CD4-positive, alpha-beta T cell treated with Interleukin-12 subunit alpha and Interleukin-12 subunit beta, for 1 hour (primary cell): ENCODE results near the gene MPG.

Experiments
- DNase-seq: peaks from one replicate; pipeline ENCODE4 v3.0.0-alpha.2; 2020

The MPG gene

GRCh38 chr16:83781-84615 lies 6.0 kb downstream of the MPG start:
- no peak for DNase-seq

DNA sequence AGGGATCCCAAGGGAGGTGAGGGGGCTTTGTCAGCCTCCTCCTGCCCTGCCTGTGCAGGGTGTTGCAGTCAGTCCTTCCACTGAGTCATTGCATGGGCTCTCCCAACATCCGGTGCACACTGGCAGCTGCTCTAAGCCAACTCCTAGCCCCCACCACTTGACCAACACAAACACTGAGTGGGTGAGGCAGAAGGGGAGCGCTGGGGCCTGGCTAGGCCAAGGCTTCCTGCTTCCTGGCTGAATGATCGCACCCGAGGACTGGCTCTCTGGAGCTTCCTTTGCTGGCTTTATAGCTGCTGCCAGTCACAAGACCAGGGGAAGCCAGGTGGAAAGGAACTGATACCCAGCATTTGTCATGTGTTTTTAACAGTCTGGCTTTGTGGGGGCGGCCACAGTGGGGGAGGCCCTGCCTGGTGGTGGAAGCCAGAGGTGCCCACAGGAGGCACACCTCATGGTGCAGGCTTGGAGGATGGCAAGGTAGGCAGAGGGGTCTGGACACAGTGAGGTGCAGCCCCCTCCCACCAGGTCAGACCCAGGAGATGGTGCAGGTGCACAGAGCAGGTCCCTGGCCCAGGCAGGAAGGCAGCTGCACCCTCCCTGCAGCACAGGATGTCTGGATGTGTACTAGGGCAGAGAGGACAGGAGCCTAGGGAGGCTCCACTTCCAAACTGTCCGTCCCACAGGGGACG lies 6.8 kb downstream of the MPG start:
- DNase-seq, result peak; percentile 16

- no peak for DNase-seq
Observed at GRCh38 chr16:85407-85782, 7.4 kb downstream of the MPG start.

DNA sequence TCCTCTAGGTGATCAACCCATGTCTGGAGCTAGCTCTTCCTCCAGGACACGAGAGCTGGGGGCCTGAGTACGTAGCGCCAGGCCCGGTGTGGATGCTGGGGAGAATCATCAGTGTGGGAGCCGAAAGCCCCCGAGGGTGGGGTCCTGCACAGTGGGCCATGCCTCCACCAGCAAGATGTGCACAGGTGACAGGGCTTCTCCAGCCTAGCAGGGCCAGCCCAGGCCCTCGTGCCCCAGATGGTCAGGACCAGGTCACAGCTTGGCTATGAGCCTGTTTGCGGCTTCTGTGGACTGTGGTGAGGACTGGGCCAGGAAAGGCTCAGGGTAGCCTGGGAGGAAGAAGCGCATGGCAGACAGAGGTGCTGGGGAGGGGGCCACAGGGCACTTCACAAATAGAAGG lies 7.8 kb downstream of the MPG start:
- no peak for DNase-seq

DNA sequence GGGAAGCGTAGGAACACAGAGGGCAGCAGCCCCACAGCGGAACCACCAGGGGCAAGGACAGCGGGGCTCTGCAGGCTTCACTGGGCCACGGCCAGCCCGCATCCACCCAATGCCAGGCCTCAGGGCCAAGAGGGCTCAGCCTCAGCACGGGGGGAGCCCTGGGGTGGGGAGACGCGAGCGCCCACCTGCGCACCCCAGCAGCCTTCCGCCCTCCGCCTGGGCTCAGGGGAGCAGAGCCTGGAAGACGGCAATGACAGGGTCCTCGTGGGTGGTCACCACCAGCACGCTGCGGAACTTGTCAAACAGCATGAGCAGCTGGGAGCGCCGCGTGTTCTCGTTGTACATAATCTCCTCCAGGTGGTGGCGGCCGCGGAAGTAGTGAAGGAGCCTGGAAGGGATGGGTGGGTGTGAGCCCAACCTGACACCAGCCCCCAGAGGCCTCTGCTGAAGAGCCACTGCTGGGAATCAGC lies 8.5 kb downstream of the MPG start:
- DNase-seq, result no peak

GRCh38 chr16:88613-89012 lies 10.6 kb downstream of the MPG start:
- no peak for DNase-seq

DNA sequence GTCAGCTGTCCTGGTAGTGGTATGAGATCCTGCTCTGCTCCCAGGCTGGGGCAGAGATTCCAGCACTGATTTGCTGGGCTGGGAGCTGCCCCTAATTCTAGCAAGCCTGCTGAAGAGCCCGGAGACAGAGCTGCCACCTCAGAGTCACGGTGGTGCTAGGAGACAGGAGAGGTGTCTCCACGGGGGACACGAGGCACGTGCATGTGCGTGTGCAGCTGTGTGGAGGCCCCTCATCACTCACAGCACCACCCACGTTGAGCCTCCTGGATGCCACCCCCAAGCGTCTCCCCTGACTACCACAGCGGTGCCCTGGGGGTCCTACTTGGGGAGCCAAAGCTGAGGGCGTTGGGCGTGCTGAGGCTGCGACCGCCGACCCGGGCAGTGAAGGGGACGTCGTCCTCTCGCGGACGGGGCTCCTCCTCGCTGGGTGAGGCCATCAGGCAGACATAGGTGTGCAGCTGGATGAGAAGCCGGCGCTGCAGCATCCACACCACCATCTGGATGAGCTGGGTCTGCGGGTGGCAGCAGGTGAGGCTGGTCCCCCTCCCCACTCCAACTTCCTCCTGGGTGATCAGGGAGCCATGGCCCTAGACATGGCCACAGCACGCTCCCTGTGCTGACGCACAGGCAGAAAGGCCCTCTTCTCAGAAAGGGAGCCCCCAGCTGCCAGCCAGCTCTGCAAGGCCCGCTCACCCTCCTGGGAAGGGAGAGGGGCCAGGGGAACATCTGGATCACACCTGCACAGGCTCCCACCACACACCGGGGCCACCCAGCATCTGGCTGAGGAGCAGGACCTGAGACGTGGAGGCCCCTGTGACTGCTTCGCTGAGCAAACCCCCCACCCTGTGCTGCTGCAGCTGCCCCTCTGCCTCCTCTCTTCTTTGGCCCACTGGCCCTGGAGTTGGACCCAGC lies 11.6 kb downstream of the MPG start:
- DNase-seq, result no peak

DNA sequence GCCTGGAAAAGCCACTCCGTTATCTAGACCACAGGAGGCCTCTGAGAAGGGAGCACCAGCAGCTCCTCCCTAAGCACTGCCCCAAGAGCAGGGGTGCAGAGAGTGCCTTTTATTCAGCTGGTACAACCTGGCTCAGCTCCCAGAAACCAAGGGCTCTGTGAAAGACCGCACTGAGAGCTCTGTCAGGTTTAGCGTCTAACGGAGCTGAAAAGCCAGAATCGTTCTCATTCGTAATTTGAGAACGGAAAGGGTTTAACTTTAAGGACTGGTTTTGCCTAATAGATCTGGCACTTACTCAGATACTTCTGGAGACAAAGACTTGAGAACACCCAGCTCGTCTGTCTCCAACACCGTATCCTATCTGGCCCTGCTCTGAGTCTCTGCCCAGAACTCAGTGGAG lies 13.5 kb downstream of the MPG start:
- no peak for DNase-seq

DNA sequence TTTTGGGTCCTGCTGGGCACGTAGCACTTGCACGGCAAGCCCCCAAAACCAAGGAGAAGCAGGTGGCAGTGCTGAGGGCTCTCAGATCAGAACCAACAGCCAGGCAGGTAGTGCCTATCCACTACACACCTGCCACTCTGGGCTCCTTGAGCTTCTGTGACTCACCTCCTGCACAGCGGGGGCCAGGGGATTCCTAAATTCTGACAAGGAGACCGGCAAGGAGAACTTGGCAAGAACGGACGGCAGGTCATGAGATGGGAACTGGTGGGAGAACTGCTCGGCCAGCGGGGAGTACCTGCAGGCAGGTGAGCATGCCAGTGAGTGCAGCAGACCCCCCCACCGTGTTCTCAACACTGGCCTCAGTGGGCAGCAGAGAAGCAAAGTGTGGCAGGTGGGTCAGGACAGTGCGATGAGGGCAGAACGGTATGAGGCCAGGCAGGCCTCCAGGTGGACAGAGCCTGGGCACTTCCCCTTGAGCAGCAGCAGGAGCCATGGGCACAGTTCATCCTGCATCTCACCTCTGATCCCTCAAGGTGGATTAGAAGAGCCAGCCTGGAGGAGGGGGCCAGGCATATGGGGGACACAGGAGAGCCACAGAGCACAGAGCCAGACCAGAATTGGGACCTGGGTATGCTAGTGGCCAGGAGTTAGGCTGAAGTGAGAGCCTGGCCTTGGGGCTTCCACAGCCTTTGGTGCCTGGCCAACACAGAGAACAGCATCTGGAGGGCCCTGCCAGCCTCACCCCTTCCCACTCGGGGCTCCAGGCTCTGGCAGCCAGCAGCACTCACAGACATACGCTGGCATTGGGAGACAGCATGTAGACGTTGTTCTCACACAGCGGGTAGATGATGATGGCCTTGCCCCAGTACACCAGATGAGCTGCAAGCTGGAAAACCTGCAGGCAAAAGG lies 14.7 kb downstream of the MPG start:
- DNase-seq, result no peak

DNA sequence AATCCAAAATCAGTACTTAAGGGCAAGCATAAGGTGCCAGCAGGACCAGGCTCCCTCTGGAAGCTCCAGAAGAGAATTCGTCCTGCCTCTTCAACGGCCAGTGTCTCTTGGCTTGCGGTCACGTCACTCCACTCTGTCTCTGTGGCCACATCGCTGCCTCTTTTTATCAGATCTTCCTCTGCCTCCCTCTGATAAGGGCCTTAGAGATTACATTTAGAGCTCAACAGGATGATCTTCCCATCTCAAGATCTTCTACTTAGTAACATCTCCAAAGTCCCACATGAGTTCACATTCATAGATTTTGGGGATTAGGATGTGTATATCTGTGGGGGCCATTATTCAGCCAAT lies 16.9 kb downstream of the MPG start:
- no peak for DNase-seq

DNA sequence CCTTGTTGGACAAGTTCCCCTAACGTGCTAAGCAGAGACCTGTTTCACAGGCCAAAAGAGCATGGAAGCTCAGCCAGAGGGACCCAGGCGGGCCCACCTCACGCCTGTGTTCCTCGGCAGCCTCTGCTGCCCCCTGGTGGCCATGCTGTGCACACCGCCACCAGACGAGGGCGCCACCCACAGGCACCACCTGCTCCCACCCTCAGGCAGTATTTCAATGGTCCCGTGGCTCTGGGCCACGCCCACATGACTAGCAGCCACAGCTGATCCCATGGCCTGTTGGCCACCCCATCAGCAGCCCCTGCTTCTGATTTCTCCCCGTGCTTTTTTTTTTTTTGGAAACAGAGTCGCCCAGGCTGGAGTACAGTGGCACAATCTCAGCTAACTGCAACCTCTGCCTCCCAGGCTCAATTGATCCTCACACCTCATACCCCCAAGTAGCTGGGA lies 18.9 kb downstream of the MPG start:
- DNase-seq, result peak; percentile 91

DNA sequence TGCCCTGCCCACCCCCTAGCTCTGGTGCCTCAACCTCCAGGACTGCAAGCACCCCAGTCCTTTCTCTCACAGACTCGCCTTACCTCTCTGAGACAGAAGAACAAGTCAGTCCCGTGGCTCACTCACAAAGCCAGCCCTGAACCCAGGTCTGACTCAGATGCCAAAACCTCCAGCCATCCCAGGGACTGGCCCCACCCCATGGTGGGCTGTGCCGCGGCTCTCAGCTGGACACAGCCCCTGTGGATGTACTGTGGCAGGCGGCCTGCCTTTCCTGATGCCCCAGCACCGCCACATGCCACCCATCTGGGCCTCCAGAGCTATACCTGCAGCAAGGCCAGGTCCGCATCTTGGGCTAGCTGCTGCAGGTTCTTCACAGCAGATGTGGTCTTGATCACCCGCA lies 19.8 kb downstream of the MPG start:
- no peak for DNase-seq

- DNase-seq, result no peak
Observed at GRCh38 chr16:100989-101388, 23.0 kb downstream of the MPG start.

GRCh38 chr16:101586-101985 lies 23.6 kb downstream of the MPG start:
- no peak for DNase-seq

- DNase-seq, result no peak
Observed at GRCh38 chr16:102060-102855, 24.2 kb downstream of the MPG start.

- DNase-seq, result no peak
Observed at GRCh38 chr16:104355-104754, 26.3 kb downstream of the MPG start.

DNA sequence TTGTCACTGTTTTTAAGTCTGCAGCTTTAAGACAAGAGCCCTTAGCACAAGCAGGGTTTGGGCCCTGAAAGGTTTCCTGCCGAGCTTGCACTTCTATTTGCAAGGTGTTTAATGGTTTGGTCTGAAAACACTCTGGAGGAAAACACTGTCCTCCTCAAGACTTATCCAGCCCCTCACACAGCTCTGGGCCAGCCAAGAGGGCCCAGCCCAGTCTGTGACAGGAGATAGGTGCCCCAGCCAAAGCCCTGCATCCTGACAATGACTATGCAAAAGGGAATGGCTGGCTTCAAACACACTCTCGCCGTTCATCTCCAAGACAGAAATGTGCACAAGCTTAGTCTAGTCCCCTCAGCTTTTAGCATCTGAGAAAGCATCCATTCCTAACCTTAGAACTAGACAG lies 26.9 kb downstream of the MPG start:
- no peak for DNase-seq

DNA sequence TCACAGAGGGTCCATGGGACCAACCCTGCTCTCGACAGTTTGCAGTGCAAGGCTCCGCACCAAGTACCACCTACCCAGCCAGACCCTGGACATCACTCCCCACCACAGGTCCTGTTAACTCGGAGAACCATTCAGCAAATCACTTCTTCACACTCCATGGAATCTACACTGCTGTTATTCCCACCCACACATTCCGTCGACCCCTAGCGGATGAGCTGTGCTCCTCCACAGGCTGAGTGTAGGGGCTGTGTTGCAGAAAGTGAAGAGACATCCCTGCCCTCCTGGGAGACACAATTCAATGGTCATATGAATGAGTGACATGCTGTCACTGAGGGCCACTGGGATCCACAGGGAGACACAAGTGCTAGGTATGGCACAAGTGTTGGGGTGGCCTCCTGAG lies 27.5 kb downstream of the MPG start:
- no peak for DNase-seq

DNA sequence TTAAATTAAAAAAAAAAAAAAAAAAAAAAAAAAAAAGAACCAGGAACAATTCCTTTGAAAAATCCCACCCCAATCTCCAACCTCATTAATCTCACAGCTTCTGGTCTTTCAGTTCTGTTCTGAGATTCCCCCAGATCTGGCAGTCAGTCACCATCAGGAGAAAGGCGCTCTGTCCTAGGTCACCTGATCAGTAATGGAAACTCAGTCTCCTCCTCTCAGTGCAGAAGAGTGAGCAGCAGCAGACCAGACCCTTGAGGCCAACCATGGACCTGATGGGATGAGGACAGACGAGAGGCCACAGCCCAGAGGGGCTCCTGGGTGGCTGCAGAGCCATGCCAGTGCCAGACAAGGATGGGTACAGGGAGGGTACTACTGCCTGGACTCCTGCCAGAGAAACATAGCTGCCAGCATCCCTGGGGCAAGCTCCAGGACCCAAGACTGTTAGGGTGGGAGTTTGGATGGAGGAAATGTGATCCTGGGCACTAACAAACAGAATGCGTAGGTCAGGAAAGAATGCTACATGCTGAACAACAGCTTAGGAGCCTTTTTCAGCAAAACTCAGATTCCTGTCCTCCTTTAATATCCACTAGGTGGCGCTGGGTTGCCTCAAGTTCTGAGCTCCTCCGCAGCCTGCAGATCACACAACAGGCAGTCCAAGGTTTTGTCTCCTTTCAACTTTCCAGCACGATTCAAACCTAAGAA lies 28.7 kb downstream of the MPG start:
- peak; percentile 74 for DNase-seq

DNA sequence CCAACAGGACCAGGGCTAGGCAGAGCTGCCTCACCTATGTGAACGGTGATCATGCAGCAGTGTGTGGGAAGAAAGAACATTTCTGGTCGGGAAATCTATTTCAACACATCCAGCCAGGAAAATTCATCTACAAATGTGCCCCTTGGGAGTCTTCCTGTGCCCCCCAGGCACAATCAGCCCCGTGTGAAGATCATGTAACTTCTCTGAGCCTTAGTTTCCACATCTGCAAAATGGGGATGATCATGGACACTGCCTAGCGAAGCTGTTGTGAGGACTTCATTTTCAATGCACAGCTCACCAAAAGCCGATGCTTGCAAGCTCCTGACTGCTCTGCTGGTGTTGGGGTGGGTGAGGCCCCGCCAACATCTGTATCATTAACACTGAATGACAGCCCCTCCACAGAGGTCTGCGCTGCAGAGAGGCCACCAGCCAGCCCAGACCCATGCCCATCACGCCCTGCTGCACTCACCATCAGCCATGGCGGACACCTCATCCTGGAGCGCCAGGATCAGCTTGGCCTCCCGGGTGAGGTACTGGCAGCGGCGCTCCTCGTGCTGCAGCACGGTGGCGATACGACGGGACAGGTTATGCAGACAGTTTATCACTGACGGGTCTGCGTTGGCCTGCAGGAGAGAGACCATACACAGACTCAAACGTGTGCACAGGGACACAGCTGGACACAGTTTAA lies 34.3 kb downstream of the MPG start:
- no peak for DNase-seq
